Astrocyte of the cerebellum (primary cell): ENCODE measurements around the gene EMD.

ENCODE experiments used
- DNase-seq: peaks from one replicate; pipeline ENCODE4 v3.0.0-alpha.2; 2011; ENCODE audit warnings: low read depth
- H3K4me3 ChIP-seq: 2 replicates; pipeline ENCODE4 v1.5.1; 2011; ENCODE audit warnings: mild to moderate bottlenecking, low read depth, low read length, moderate library complexity
- CTCF ChIP-seq: IDR thresholded peaks from 2 replicates; pipeline ENCODE4 v1.5.1; 2012; ENCODE audit warnings: low read length, low read depth, moderate library complexity, mild to moderate bottlenecking; ENCODE audit errors: missing control alignments
- in situ Hi-C: cut with HindIII; loops from 2 replicates; pipeline ENCODE4 v1.10.0; 2017; ENCODE audit warnings: low sequenced_read_pairs

The EMD gene

GRCh38 chrX:154348114-154348531 is 31.0 kb upstream of the EMD start:
- no peak for DNase-seq
- in situ Hi-C loops = no loop called here
- TF ChIP-seq CTCF = no peak
- no peak overlapping the region for H3K4me3 ChIP-seq

GRCh38 chrX:154348646-154349358 is 30.3 kb upstream of the EMD start:
- H3K4me3 ChIP-seq = no peak overlapping the region
- TF ChIP-seq CTCF = no peak
- no peak for DNase-seq
- in situ Hi-C loops = no loop called here

GRCh38 chrX:154349359-154349935 is 29.6 kb upstream of the EMD start:
- in situ Hi-C loops = no loop called here
- no peak overlapping the region for H3K4me3 ChIP-seq
- TF ChIP-seq CTCF = no peak
- DNase-seq = no peak

- DNase-seq = no peak
- in situ Hi-C loops = no loop called here
- no peak for TF ChIP-seq CTCF
- no peak overlapping the region for H3K4me3 ChIP-seq
Measured at GRCh38 chrX:154349979-154350378, 29.1 kb upstream of the EMD start.

- TF ChIP-seq CTCF = no peak
- in situ Hi-C loops = no loop called here
- no peak overlapping the region for H3K4me3 ChIP-seq
- no peak for DNase-seq
Measured at GRCh38 chrX:154350429-154351182, 28.5 kb upstream of the EMD start.

GRCh38 chrX:154351183-154352011 is 27.7 kb upstream of the EMD start:
- TF ChIP-seq CTCF = no peak
- in situ Hi-C loops = no loop called here
- no peak for DNase-seq
- H3K4me3 ChIP-seq = no peak overlapping the region
